ENCODE measurements around the gene CFAP157. TPM values are rescaled to one million over a fixed set of nuclear protein-coding genes. Genes with fewer than 3 reads are reported as not detected.

The CFAP157 gene
- total RNA-seq, 1 experiment from 2014 or later: 0.22 TPM

- Histone ChIP-seq H3K4me3 (replicated peaks in 1 of 2; ENCODE audit: low read depth in 1 of 2, low read length in 2 of 2) (peak overlapping the region; percentile 90 to 92), H3K27ac (ENCODE audit: low read depth, low read length) (peak overlapping the region; percentile 82), H3K27me3 (ENCODE audit: insufficient read depth, low read length) (no peaks in the 10 kb centered on the region), H3K9me3 (ENCODE audit: control insufficient read depth in 1 of 2, insufficient read depth in 1 of 2, low read depth in 1 of 2, low read length in 2 of 2) (no peaks in the 10 kb centered on the region), H2AFZ (ENCODE audit: low read depth, low read length, poor library complexity, severe bottlenecking) (no peak overlapping the region), H3K9me2 (ENCODE audit: insufficient read depth) (no peaks in the 10 kb centered on the region), H4K20me1 (ENCODE audit: insufficient read depth) (no peaks in the 10 kb centered on the region), H3K79me2 (ENCODE audit: insufficient read depth, low read length) (peaks cover 13% of the 10 kb centered on the region), H3K4me1 (ENCODE audit: control insufficient read depth in 1 of 2, insufficient read depth in 2 of 2, low read length in 2 of 2) (peaks cover 10 to 17% of the 10 kb centered on the region in 2 experiments), H3K9ac (ENCODE audit: low read length) (peak overlapping the region; percentile 93), H3K4me2 (ENCODE audit: low read length) (peak overlapping the region; percentile 91), H3K36me3 (ENCODE audit: control insufficient read depth in 1 of 2, insufficient read depth in 2 of 2, low read length in 2 of 2) (peaks cover 0 to 4% of the 10 kb centered on the region in 2 experiments; a peak in 1 of 4 replicates)
- CTCF ChIA-PET: interaction anchor here (1.5 kb wide), 1 partner anchor 20 kb away, joined by 12 read pairs; the partner anchor contains the start of gene TOR2A
- intact Hi-C loops (cut with micrococcal nuclease): no loop called here
- BruUV-seq (replicated peaks): TSS peak; percentile 69
- RAD21 ChIA-PET (ENCODE audit: low non-redundant PET in 1 of 2, low total read pairs in 2 of 2, uncharacterized antibody in 2 of 2, unreplicated experiment in 2 of 2): interaction anchor here in 1 of 2 experiments (1.2 kb wide), 1 partner anchor 20 kb away, joined by 4 read pairs; the partner anchor contains the start of gene TOR2A
- no peak for TF ChIP-seq TCF7L2 (IDR thresholded peaks at IDR 0.05; ENCODE audit: borderline replicate concordance, extremely low read depth, insufficient read depth, insufficient read length)
- TF ChIP-seq SP1 (IDR thresholded peaks at IDR 0.05; ENCODE audit: low read depth): no peak
- TF ChIP-seq POLR2A (IDR thresholded peaks at IDR 0.05; ENCODE audit: borderline replicate concordance, extremely low read depth, insufficient read depth, insufficient read length): no peak
- peak; percentile 18 for ATAC-seq
- DNase-seq (ENCODE audit: low read depth, low spot score): no peak
- POLR2A ChIA-PET: interaction anchor here (0.6 to 1.2 kb wide), 2 partner anchors 20 to 26 kb away, joined by 3 read pairs; no protein-coding TSS in a partner anchor
These were observed 8.2 kb downstream of the CFAP157 start for GRCh38 chr9:127714951-127715469.

- ATAC-seq (peak; percentile 94), DNase-seq (ENCODE audit: low read depth, low spot score) (peak; percentile 93)
- H2AFZ ChIP-seq (ENCODE audit: low read depth, low read length, poor library complexity, severe bottlenecking): peak within 1 kb of the TSS; percentile 60
- peak within 1 kb of the TSS; percentile 93 for H3K9ac ChIP-seq (ENCODE audit: low read length)
- CTCF ChIA-PET: interaction anchor here (1.0 to 1.5 kb wide), 2 partner anchors 19 to 154 kb away, joined by 3 to 12 read pairs; partner anchors contain the start of gene TOR2A
- H3K36me3 ChIP-seq (ENCODE audit: control insufficient read depth in 1 of 2, insufficient read depth in 2 of 2, low read length in 2 of 2): peaks cover 0 to 4% of the 10 kb centered on the region in 2 experiments; a peak in 1 of 4 replicates
- no peaks in the 10 kb centered on the region for H3K9me2 ChIP-seq (ENCODE audit: insufficient read depth)
- POLR2A ChIA-PET: interaction anchor here (0.6 to 1.2 kb wide), 2 partner anchors 19 to 25 kb away, joined by 3 read pairs; no protein-coding TSS in a partner anchor
- no peaks in the 10 kb centered on the region for H3K9me3 ChIP-seq (ENCODE audit: control insufficient read depth in 1 of 2, insufficient read depth in 1 of 2, low read depth in 1 of 2, low read length in 2 of 2)
- intact Hi-C loops (cut with micrococcal nuclease): no loop called here
- peaks cover 13% of the 10 kb centered on the region for H3K79me2 ChIP-seq (ENCODE audit: insufficient read depth, low read length)
- RAD21 ChIA-PET (ENCODE audit: low non-redundant PET in 1 of 2, low total read pairs in 2 of 2, uncharacterized antibody in 2 of 2, unreplicated experiment in 2 of 2): interaction anchor here in 1 of 2 experiments (1.2 kb wide), 1 partner anchor 19 kb away, joined by 4 read pairs; the partner anchor contains the start of gene TOR2A
- H3K4me2 ChIP-seq (ENCODE audit: low read length): peak within 1 kb of the TSS; percentile 91
- H3K4me1 ChIP-seq (ENCODE audit: control insufficient read depth in 1 of 2, insufficient read depth in 2 of 2, low read length in 2 of 2): peaks cover 14 to 24% of the 10 kb centered on the region in 2 experiments
- H3K4me3 ChIP-seq (replicated peaks in 1 of 2; ENCODE audit: low read depth in 1 of 2, low read length in 2 of 2): peak within 1 kb of the TSS; percentile 90 to 92
- H4K20me1 ChIP-seq (ENCODE audit: insufficient read depth): no peaks in the 10 kb centered on the region
- H3K27me3 ChIP-seq (ENCODE audit: insufficient read depth, low read length): no peaks in the 10 kb centered on the region
- peak within 1 kb of the TSS; percentile 82 for H3K27ac ChIP-seq (ENCODE audit: low read depth, low read length)
- TSS peak; percentile 52 for BruUV-seq (replicated peaks)
- TF ChIP-seq RAD21 (IDR thresholded peaks at IDR 0.05; ENCODE audit: low read depth) (no peak), EZH2phosphoT487 (IDR thresholded peaks at IDR 0.05; ENCODE audit: borderline replicate concordance) (no peak), EGR1 (IDR thresholded peaks at IDR 0.05; ENCODE audit: low read depth) (no peak), SRF (IDR thresholded peaks at IDR 0.05; ENCODE audit: low read depth) (no peak), POLR2AphosphoS5 (IDR thresholded peaks at IDR 0.05; ENCODE audit: low read depth, low read length) (peak; percentile 57), CEBPB (IDR thresholded peaks at IDR 0.05; ENCODE audit: low read depth) (no peak), MAX (IDR thresholded peaks at IDR 0.05) (no peak), YY1 (IDR thresholded peaks at IDR 0.05; ENCODE audit: extremely low read depth, insufficient replicate concordance, low read depth, low read length) (peak; percentile 99), SIN3A (IDR thresholded peaks at IDR 0.05; ENCODE audit: low read depth) (no peak), REST (IDR thresholded peaks at IDR 0.05; ENCODE audit: low read depth) (no peak), ELF1 (IDR thresholded peaks at IDR 0.05; ENCODE audit: borderline replicate concordance, low read depth) (no peak)
These were observed 8.9 kb downstream of the CFAP157 start, which contains the start of the genes PTRH1 and TTC16 for GRCh38 chr9:127715470-127716337. PTRH1 (minus strand) TSS chr9:127715663; CDS start chr9:127715639, 24 bp downstream. TTC16 (plus strand) TSS chr9:127716079; CDS start chr9:127716146, 67 bp downstream.
